ENCODE results near the gene HPCAL1.

The HPCAL1 gene

GRCh38 chr2:10344105-10345066 lies 41.7 kb downstream of the HPCAL1 start:
- no peak for TF ChIP-seq CTCF (IDR thresholded peaks at IDR 0.05; ENCODE audit: insufficient read depth, low read length, missing control alignments)
- DNase-seq (ENCODE audit: low read depth, low spot score), result no peak
- CTCF ChIA-PET, result interaction anchor here (1.0 kb wide), 1 partner anchor 65 kb away, joined by 3 read pairs; no protein-coding TSS in a partner anchor

GRCh38 chr2:10345126-10345525 lies 42.4 kb downstream of the HPCAL1 start:
- no peak overlapping the region for H3K4me3 ChIP-seq (ENCODE audit: low read depth, low read length)
- TF ChIP-seq CTCF (IDR thresholded peaks at IDR 0.05; ENCODE audit: insufficient read depth, low read length, missing control alignments), result no peak
- no peak for DNase-seq (ENCODE audit: low read depth, low spot score)
- POLR2A ChIA-PET, result no interaction called here
- CTCF ChIA-PET, result no interaction called here

More at GRCh38 chr2:10344105-10345066, 41.7 kb downstream of the HPCAL1 start:
- no peak overlapping the region for H3K4me3 ChIP-seq (ENCODE audit: low read depth, low read length)
- POLR2A ChIA-PET, result interaction anchor here (0.7 kb wide), 1 partner anchor 9 kb away, joined by 3 read pairs; no protein-coding TSS in a partner anchor

- DNase-seq (ENCODE audit: low read depth, low spot score), result no peak
- no peak overlapping the region for H3K4me3 ChIP-seq (ENCODE audit: low read depth, low read length)
- POLR2A ChIA-PET, result no interaction called here
- TF ChIP-seq CTCF (IDR thresholded peaks at IDR 0.05; ENCODE audit: insufficient read depth, low read length, missing control alignments), result no peak
- CTCF ChIA-PET, result no interaction called here
Measured at GRCh38 chr2:10345813-10346212, 43.1 kb downstream of the HPCAL1 start.

- no peak overlapping the region for H3K4me3 ChIP-seq (ENCODE audit: low read depth, low read length)
- CTCF ChIA-PET, result interaction anchor here (0.8 to 1.8 kb wide), 3 partner anchors 11 to 48 kb away, joined by 3 to 5 read pairs (median 3); no protein-coding TSS in a partner anchor
- no peak for TF ChIP-seq CTCF (IDR thresholded peaks at IDR 0.05; ENCODE audit: insufficient read depth, low read length, missing control alignments)
- DNase-seq (ENCODE audit: low read depth, low spot score), result no peak
- POLR2A ChIA-PET, result no interaction called here
Measured at GRCh38 chr2:10346929-10347561, 44.3 kb downstream of the HPCAL1 start.

- TF ChIP-seq CTCF (IDR thresholded peaks at IDR 0.05; ENCODE audit: insufficient read depth, low read length, missing control alignments), result no peak
- ChIA-PET CTCF (interaction anchor here (0.8 to 1.8 kb wide), 3 partner anchors 11 to 49 kb away, joined by 3 to 5 read pairs (median 3); no protein-coding TSS in a partner anchor), POLR2A (no interaction called here)
- no peak overlapping the region for H3K4me3 ChIP-seq (ENCODE audit: low read depth, low read length)
- DNase-seq (ENCODE audit: low read depth, low spot score), result no peak
Measured at GRCh38 chr2:10347562-10347948, 44.9 kb downstream of the HPCAL1 start.

GRCh38 chr2:10348891-10349290 lies 46.2 kb downstream of the HPCAL1 start:
- POLR2A ChIA-PET, result no interaction called here
- no peak overlapping the region for H3K4me3 ChIP-seq (ENCODE audit: low read depth, low read length)
- DNase-seq (ENCODE audit: low read depth, low spot score), result no peak
- TF ChIP-seq CTCF (IDR thresholded peaks at IDR 0.05; ENCODE audit: insufficient read depth, low read length, missing control alignments), result no peak
- CTCF ChIA-PET, result interaction anchor here (1.8 kb wide), 1 partner anchor 13 kb away, joined by 5 read pairs; no protein-coding TSS in a partner anchor

Measured in AG04449 (cell line).